HL-60 (cell line): Measurements from ENCODE around the gene RHBDF2.

ENCODE experiments used
- DNase-seq, 2 experiments: peaks; one replicate each; pipeline ENCODE4 v3.0.0-alpha.2; 2010 to 2020; ENCODE audit warnings: low read depth in 1 of 2, low spot score in 1 of 2
- H3K27ac ChIP-seq: fragments of 250-450 bp; sonication (Bioruptor Pico); replicated peaks from 2 replicates; pipeline ENCODE4 v1.5.1; 2020; ENCODE audit warnings: mild to moderate bottlenecking, moderate library complexity
- H3K27me3 ChIP-seq: fragments of 250-450 bp; sonication (Bioruptor Pico); 2 replicates; pipeline ENCODE4 v1.5.1; 2021; ENCODE audit warnings: mild to moderate bottlenecking, moderate library complexity; ENCODE audit not compliant: insufficient read depth, poor library complexity, severe bottlenecking
- H3K4me3 ChIP-seq: replicated peaks from 2 replicates; pipeline ENCODE4 v1.5.1; 2011; ENCODE audit warnings: mild to moderate bottlenecking, control low read depth, low read length; ENCODE audit not compliant: insufficient read depth
- CTCF ChIP-seq: IDR thresholded peaks from one replicate; pipeline ENCODE4 v1.5.1; 2011; ENCODE audit warnings: low read length, control low read depth, inconsistent platforms; ENCODE audit not compliant: insufficient read depth
- GABPA ChIP-seq: IDR thresholded peaks from 2 replicates; pipeline ENCODE4 v1.6.1; 2012; ENCODE audit warnings: low read depth
- POLR2AphosphoS5 ChIP-seq: IDR thresholded peaks from 2 replicates; pipeline ENCODE4 v1.6.1; 2012; ENCODE audit warnings: low read depth
- REST ChIP-seq: IDR thresholded peaks from 2 replicates; pipeline ENCODE4 v1.6.1; 2012; ENCODE audit warnings: low read depth; ENCODE audit not compliant: insufficient replicate concordance
- SPI1 ChIP-seq: IDR thresholded peaks from 2 replicates; pipeline ENCODE4 v1.6.1; 2012; ENCODE audit warnings: low read depth, mild to moderate bottlenecking, borderline replicate concordance

RHBDF2 gene

GRCh38 chr17:76539631-76540271, 38.5 kb upstream of the RHBDF2 start, which contains the start of gene PRCD:
TSS of gene PRCD (plus strand) at chr17:76540044. CDS start at chr17:76540142, 98 bp downstream.
- DNase-seq, result no peak
- Histone ChIP-seq H3K4me3 (no peak within 1 kb of the TSS), H3K27me3 (peaks cover 25% of the 10 kb centered on the region), H3K27ac (no peak within 1 kb of the TSS)
- TF ChIP-seq GABPA (no peak), REST (no peak)

- no peak for TF ChIP-seq POLR2AphosphoS5
- no peak for TF ChIP-seq CTCF
- no peak overlapping the region for H3K4me3 ChIP-seq
- H3K27me3 ChIP-seq, result peaks cover 22% of the 10 kb centered on the region
- no peak for DNase-seq
- H3K27ac ChIP-seq, result no peak overlapping the region
Measured at GRCh38 chr17:76538941-76539570, 37.8 kb upstream of the RHBDF2 start.

GRCh38 chr17:76538281-76538931, 37.2 kb upstream of the RHBDF2 start:
- Histone ChIP-seq H3K27me3 (peaks cover 19% of the 10 kb centered on the region), H3K4me3 (no peak overlapping the region), H3K27ac (no peak overlapping the region)
- TF ChIP-seq REST (no peak), CTCF (no peak), SPI1 (no peak), GABPA (no peak)
- DNase-seq, result no peak

- TF ChIP-seq CTCF (no peak), POLR2AphosphoS5 (no peak), SPI1 (no peak), REST (no peak), GABPA (no peak)
- Histone ChIP-seq H3K4me3 (no peak within 1 kb of the TSS), H3K27ac (no peak within 1 kb of the TSS), H3K27me3 (peaks cover 16% of the 10 kb centered on the region)
- DNase-seq, result no peak
Measured at GRCh38 chr17:76537578-76538280, 36.5 kb upstream of the RHBDF2 start, which contains the start of gene CYGB. TSS of gene CYGB (minus strand) at chr17:76537709. CDS start at chr17:76537542, 167 bp downstream.
